HepG2 (cell line): ENCODE measurements around the gene MYLK.

ENCODE experiments used
- CEBPB ChIP-seq: IDR thresholded peaks from 2 replicates; pipeline ENCODE4 v1.6.1; 2011; ENCODE audit warnings: low read depth, low read length, improper control_type of control experiment, borderline replicate concordance
- CREM ChIP-seq, 2 experiments: sonication (generic) in 1 of 2; formaldehyde crosslinking in 1 of 2; IDR thresholded peaks; 2 replicates each; pipeline versions ENCODE4 v1.4.0 to v1.6.1; 2016 to 2020; ENCODE audit warnings: antibody characterized with exemption in 1 of 2, mild to moderate bottlenecking in 1 of 2, missing genetic modification reagents in 1 of 2
- GLI4 ChIP-seq: sonication (generic); formaldehyde crosslinking; IDR thresholded peaks from 2 replicates; pipeline ENCODE4 v1.5.1; 2020; ENCODE audit warnings: missing genetic modification reagents, mild to moderate bottlenecking, moderate library complexity, borderline replicate concordance
- HNF4G ChIP-seq, 2 experiments: sonication (generic) in 1 of 2; formaldehyde crosslinking in 1 of 2; IDR thresholded peaks; 2 replicates each; pipeline versions ENCODE4 v1.4.0 to v1.6.1; 2011 to 2020; ENCODE audit warnings: borderline replicate concordance in 2 of 2, low read depth in 2 of 2, mild to moderate bottlenecking in 2 of 2, low read length in 1 of 2, missing genetic modification reagents in 1 of 2, moderate library complexity in 1 of 2
- NFIC ChIP-seq: IDR thresholded peaks from 2 replicates; pipeline ENCODE4 v1.6.1; 2012; ENCODE audit warnings: mild to moderate bottlenecking, low read length, inconsistent platforms
- ZFP36L1 ChIP-seq: sonication (generic); formaldehyde crosslinking; IDR thresholded peaks from 2 replicates; pipeline ENCODE4 v1.8.0; 2022; ENCODE audit warnings: mild to moderate bottlenecking, missing genetic modification reagents, moderate library complexity
- ZNF143 ChIP-seq: sonication (generic); formaldehyde crosslinking; IDR thresholded peaks from 2 replicates; pipeline ENCODE4 v1.4.0; 2020; ENCODE audit warnings: missing genetic modification reagents
- ZNF570 ChIP-seq: sonication (generic); formaldehyde crosslinking; IDR thresholded peaks from 2 replicates; pipeline ENCODE4 v1.4.0; 2020; ENCODE audit warnings: mild to moderate bottlenecking, missing genetic modification reagents, borderline replicate concordance

DNA sequence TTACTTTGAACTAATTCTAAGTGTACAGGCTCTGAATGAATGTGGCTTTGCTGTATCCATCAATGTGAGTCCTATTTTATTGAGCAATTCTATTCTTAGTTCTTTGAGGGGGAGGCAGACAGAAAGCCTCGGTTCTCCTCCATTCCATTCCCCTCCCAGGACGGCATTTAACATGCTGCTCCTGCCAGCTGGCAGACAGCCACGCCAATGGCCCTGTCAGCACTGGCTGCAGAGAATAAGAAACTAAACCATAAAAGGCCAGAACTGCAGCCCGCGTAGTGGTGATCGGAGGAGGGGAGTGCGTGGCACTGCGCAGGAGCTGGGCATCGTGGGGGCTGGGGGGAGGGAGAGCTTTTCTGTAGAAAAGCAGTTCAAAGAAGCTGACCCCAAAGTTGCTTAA lies 223.2 kb downstream of the MYLK start:
- TF ChIP-seq GLI4 (no peak), HNF4G (IDR thresholded peaks at IDR 0.05; ENCODE audit: borderline replicate concordance, low read depth, low read length) (no peak), HNF4G (CRISPR knock-in tag; IDR thresholded peaks at IDR 0.05; ENCODE audit: borderline replicate concordance, low read depth) (no peak), CREM (IDR thresholded peaks at IDR 0.05) (no peak), CREM (CRISPR knock-in tag; IDR thresholded peaks at IDR 0.05) (no peak), ZFP36L1 (CRISPR knock-in tag) (no peak), NFIC (no peak), ZNF143 (CRISPR knock-in tag) (no peak), ZNF570 (CRISPR knock-in tag) (no peak), CEBPB (no peak)
